Activated T-cell treated with anti-CD3 and anti-CD28 coated beads, Interleukin-2, amount 50 U/mL, for 72 hours (primary cell): Measurements from ENCODE around the gene PRSS27. TPM values are rescaled to one million over a fixed set of nuclear protein-coding genes. Genes with fewer than 3 reads are reported as not detected.
"Not testable (repeated sequence)": the region's sequence is repeated elsewhere in the genome, so short reads cannot be mapped to it uniquely, and the experiment has no call there.

Experiments
- ATAC-seq, 2 donors: fragments of 150-1000 bp; cut with Tn5 transposase; replicated peaks in 1 of 2; 2 replicates each; pipeline ENCODE4 v1.10.0; 2021; ENCODE audit warnings: moderate library complexity in 2 of 2, mild to moderate bottlenecking in 1 of 2
- DNase-seq, 2 donors: peaks; one replicate each; pipeline ENCODE4 v3.0.0; 2021 to 2022; ENCODE audit warnings: mixed read lengths in 1 of 2
- H3K27ac Mint-ChIP-seq: one replicate; pipeline ENCODE4 v1.8.0; 2022; ENCODE audit warnings: mild to moderate bottlenecking, moderate library complexity, mixed read lengths
- H3K27me3 Mint-ChIP-seq: one replicate; pipeline ENCODE4 v1.8.0; 2022; ENCODE audit warnings: low read depth, mixed read lengths
- H3K36me3 Mint-ChIP-seq, 2 donors: one replicate each; pipeline ENCODE4 v1.8.0; 2022; ENCODE audit warnings: mixed read lengths in 2 of 2, mild to moderate bottlenecking in 1 of 2; ENCODE audit not compliant: insufficient read depth in 2 of 2
- H3K4me1 Mint-ChIP-seq: one replicate; pipeline ENCODE4 v1.8.0; 2022; ENCODE audit warnings: low read depth, mixed read lengths
- H3K4me3 Mint-ChIP-seq, 2 donors: one replicate each; pipeline ENCODE4 v1.8.0; 2022; ENCODE audit warnings: mild to moderate bottlenecking in 2 of 2, mixed read lengths in 2 of 2, moderate library complexity in 2 of 2
- H3K9me3 Mint-ChIP-seq, 2 donors: one replicate each; pipeline ENCODE4 v1.8.0; 2022; ENCODE audit warnings: mixed read lengths in 2 of 2
- total RNA-seq, 2 donors: library from RNA; stranded (reverse); gene quantifications; one replicate each; pipeline ENCODE4 v1.2.3, GENCODE V29; 2022

PRSS27 gene
- total RNA-seq, 2 donors from 2014 or later: 7.6 to 8.8 TPM

- Mint-ChIP-seq H3K9me3 (no peaks in the 10 kb centered on the region), H3K27ac (no peak overlapping the region), H3K36me3 (peaks cover 2 to 7% of the 10 kb centered on the region in 2 donors), H3K27me3 (no peaks in the 10 kb centered on the region), H3K4me1 (no peaks in the 10 kb centered on the region), H3K4me3 (no peak overlapping the region)
- DNase-seq (no peak), ATAC-seq (no peak)
Measured at GRCh38 chr16:2698965-2699750, 20.9 kb downstream of the PRSS27 start.

GRCh38 chr16:2698103-2698870 is 21.7 kb downstream of the PRSS27 start:
- Mint-ChIP-seq H3K4me3 (no peak overlapping the region), H3K4me1 (no peaks in the 10 kb centered on the region), H3K36me3 (peaks cover 2 to 7% of the 10 kb centered on the region in 2 donors), H3K27me3 (no peaks in the 10 kb centered on the region), H3K27ac (no peak overlapping the region), H3K9me3 (no peaks in the 10 kb centered on the region)
- DNase-seq (no peak), ATAC-seq (no peak)

DNA sequence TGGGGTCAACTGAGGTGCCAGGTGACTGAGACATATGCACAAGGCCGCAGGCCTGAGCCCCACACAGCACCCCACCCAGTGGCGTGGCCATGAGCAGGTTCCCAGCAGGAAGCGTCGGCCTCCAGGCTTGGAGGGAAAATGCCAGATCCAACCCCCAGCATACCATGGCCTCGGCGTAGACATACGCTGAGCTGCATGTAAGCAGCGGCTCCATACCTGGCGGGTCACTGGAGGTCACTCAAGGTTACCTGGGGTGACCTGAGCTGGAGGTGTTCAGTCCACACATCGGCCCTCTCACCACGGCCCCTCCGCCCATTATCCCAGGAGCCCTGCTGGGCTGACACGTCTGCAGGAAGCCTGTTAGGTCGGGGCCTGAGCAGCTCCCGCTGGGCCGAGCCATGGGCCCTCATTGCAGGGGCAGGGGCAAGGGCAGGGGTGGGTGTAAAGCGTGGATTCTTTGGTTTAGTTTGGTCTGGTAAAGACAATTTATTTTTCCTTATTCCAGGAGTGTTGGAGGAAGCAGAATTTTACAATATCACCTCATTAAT is 22.5 kb downstream of the PRSS27 start:
- no peak for ATAC-seq
- H3K27me3 Mint-ChIP-seq: no peaks in the 10 kb centered on the region
- H3K36me3 Mint-ChIP-seq: peaks cover 2 to 7% of the 10 kb centered on the region in 2 donors
- H3K4me1 Mint-ChIP-seq: no peaks in the 10 kb centered on the region
- no peak for DNase-seq
- H3K27ac Mint-ChIP-seq: no peak overlapping the region
- H3K4me3 Mint-ChIP-seq: no peak overlapping the region
- H3K9me3 Mint-ChIP-seq: no peaks in the 10 kb centered on the region

- not testable (repeated sequence) for H3K27me3 Mint-ChIP-seq, H3K27ac Mint-ChIP-seq, H3K9me3 Mint-ChIP-seq, H3K4me1 Mint-ChIP-seq, DNase-seq, H3K4me3 Mint-ChIP-seq, ATAC-seq, H3K36me3 Mint-ChIP-seq
Measured at GRCh38 chr16:2696601-2697250, 23.3 kb downstream of the PRSS27 start.

DNA sequence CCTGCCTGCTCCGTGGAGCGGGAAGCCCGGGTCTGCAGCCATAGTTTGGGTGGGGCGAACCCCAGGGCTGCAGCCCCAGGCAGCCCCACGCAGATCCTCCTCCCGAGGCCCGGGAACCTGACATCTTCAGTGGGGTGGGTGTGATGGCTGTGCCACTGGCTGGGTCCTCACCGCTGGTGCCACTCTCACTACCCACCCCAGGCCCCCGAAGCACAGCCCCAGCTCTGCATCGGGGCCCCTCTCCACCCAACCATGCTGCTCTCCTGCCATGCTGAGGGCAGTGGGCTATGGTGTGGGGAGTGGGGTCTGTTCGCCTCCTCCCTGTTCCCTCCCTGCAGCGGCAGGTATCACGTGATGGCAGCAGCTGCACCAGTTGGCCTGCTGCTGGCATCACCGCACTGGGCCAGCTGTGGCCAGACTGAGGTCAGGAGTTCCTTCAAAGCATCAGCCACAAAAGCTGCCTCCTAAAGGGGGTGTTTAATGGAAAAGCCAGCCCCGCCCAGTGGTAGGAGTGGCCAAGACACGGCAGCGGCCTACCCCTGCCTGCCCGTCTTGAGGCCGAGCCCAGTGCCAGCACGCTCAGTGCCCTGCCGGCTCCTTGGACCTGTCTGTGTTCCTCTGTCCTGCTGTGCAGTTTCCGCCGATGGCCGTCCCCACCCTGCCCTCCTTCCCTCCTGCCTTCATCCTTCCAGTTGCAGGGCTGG is 26.9 kb downstream of the PRSS27 start:
- H3K9me3 Mint-ChIP-seq: no peaks in the 10 kb centered on the region
- H3K27me3 Mint-ChIP-seq: no peaks in the 10 kb centered on the region
- no peak for DNase-seq
- H3K27ac Mint-ChIP-seq: no peak overlapping the region
- ATAC-seq: no peak
- H3K4me1 Mint-ChIP-seq: peaks cover 11% of the 10 kb centered on the region
- no peak overlapping the region for H3K4me3 Mint-ChIP-seq
- H3K36me3 Mint-ChIP-seq: peaks cover 2 to 7% of the 10 kb centered on the region in 2 donors

DNA sequence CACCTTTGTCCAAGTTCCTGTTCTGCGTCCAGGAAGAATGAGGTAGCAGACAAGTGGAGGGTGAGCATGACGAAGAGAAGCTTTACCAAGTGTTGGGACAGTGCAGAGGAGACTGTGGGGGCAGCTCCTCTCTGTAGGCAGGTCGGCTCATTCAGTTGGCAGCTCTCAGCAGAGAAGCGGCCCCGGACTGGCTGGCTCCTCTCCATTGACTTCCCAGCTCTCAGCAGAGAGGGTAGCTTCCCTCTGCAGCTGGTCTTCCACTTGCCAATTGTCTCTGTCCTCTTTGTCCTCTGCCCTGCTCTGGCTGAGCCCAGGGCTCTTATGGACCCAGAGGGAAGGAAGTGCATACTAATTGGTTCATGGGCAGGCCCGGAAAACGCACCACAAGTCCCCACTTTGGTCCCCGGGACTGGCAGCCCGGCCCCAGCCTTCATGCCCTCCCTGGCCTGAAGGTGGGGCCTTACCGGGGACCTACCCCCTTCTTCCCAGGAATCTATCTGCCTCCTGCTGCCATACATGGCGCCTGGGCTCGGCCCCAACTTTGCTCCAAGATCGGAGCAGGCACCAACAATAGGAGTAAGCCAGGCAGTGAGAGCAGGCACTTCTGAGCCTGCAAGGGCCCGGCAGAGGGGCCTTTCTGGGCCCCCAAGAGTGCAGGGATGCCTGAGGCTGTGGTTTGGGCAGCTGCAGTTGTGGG is 27.6 kb downstream of the PRSS27 start:
- H3K36me3 Mint-ChIP-seq: peaks cover 2 to 5% of the 10 kb centered on the region in 2 donors
- DNase-seq (no peak), ATAC-seq (no peak)
- no peaks in the 10 kb centered on the region for H3K27me3 Mint-ChIP-seq
- no peaks in the 10 kb centered on the region for H3K9me3 Mint-ChIP-seq
- no peak overlapping the region for H3K4me3 Mint-ChIP-seq
- H3K4me1 Mint-ChIP-seq: peaks cover 17% of the 10 kb centered on the region
- H3K27ac Mint-ChIP-seq: no peak overlapping the region

DNA sequence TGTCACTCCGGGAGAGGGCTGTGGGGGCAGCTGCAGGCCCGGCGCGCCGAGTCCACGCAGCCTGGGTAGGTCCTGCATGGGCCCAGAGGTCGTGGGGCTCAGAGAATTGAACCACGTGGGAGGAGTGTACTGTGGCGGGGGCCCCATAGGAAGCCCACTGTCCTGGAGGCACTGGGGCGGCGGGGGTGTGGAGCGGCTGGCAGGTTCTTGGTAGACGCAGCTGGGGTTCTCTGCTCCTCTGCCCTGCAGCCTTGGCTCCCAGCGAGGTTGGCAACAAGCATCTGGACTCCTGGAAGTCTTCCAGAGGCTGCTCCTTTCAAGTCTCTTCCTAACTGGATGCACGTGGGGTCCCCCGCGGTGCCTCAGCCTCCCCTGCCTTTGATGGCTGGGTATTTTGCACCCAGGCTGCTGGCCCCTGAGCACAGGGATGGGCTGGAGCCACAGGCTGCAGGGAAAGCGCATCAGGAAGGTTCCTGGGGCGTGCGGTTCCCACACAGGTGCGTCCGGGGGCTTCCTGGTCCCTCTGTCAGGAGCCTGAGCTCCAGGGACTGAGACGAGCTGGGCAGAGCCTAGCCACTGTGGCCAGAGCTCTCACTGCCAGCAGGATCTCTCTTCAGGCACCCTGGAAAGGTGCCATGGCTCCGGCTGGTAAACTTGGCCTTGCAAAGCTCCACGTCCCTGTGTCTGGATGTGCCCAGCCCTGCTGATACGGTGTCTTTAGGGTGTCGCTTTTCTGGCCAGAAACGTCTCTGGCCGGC is 28.4 kb downstream of the PRSS27 start:
- ATAC-seq (no peak), DNase-seq (no peak)
- Mint-ChIP-seq H3K27ac (no peak overlapping the region), H3K9me3 (no peaks in the 10 kb centered on the region), H3K4me3 (no peak overlapping the region), H3K36me3 (no peaks in the 10 kb centered on the region), H3K27me3 (no peaks in the 10 kb centered on the region), H3K4me1 (peaks cover 24% of the 10 kb centered on the region)

DNA sequence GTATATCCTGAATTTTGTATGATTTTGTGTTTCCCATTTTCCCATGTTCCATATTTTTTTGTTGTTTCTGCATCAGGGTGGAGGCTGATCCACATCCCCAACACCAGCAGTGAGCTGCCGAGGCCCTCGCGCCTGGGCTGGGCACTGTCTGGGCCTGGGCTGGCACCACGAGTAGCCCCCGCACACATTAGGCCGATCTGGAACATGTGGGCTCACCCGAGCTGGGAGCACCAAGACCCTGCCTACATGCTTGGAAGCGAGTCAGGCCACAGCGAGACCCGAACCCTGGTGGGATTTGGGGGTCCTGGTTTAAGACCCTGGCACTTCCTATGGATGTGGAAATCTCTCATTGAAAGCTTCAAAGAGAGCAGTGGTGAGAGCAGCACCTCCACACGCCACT is 29.2 kb downstream of the PRSS27 start:
- no peak for ATAC-seq

GRCh38 chr16:2689968-2690801 is 29.8 kb downstream of the PRSS27 start:
- Mint-ChIP-seq H3K36me3 (no peaks in the 10 kb centered on the region), H3K27me3 (no peaks in the 10 kb centered on the region), H3K27ac (no peak overlapping the region), H3K4me1 (peaks cover 26% of the 10 kb centered on the region), H3K9me3 (no peaks in the 10 kb centered on the region), H3K4me3 (no peak overlapping the region)
- ATAC-seq: no peak
- DNase-seq: no peak

More for the DNA sequence above, 29.2 kb downstream of the PRSS27 start:
- no peaks in the 10 kb centered on the region for H3K27me3 Mint-ChIP-seq
- no peak for DNase-seq
- no peaks in the 10 kb centered on the region for H3K36me3 Mint-ChIP-seq
- no peak overlapping the region for H3K27ac Mint-ChIP-seq
- peaks cover 26% of the 10 kb centered on the region for H3K4me1 Mint-ChIP-seq
- H3K9me3 Mint-ChIP-seq: no peaks in the 10 kb centered on the region
- no peak overlapping the region for H3K4me3 Mint-ChIP-seq

GRCh38 chr16:2689422-2689821 is 30.6 kb downstream of the PRSS27 start:
- not testable (repeated sequence) for H3K9me3 Mint-ChIP-seq, H3K27me3 Mint-ChIP-seq, DNase-seq, H3K36me3 Mint-ChIP-seq, H3K4me3 Mint-ChIP-seq, H3K27ac Mint-ChIP-seq, ATAC-seq
- peaks cover 32% of the 10 kb centered on the region for H3K4me1 Mint-ChIP-seq
